Caco-2 (cell line): Measurements from ENCODE around the gene ICAM5. TPM values are rescaled to one million over a fixed set of nuclear protein-coding genes. Genes with fewer than 3 reads are reported as not detected.
"Not testable (repeated sequence)": the region's sequence is repeated elsewhere in the genome, so short reads cannot be mapped to it uniquely, and the experiment has no call there.

Source experiments
- Bru-seq: library from RNA; stranded (reverse); fragments of 400-500 nt; gene quantifications from one replicate; lab custom pipeline; 2021; lab: Mats Ljungman, UMichigan
- BruChase-seq, 2 experiments: library from RNA; stranded (reverse); fragments of 400-500 nt; gene quantifications; one replicate each; lab custom pipeline; 2021; lab: Mats Ljungman, UMichigan
- BruUV-seq: library from RNA; stranded (reverse); fragments of 400-500 nt; replicated peaks from 2 replicates; lab custom pipeline; 2021; lab: Mats Ljungman, UMichigan
- CTCF ChIA-PET: fragments of 300-600 bp; sonication (Branson Sonifier 250); formaldehyde crosslinking; loops from one replicate; lab custom pipeline; 2022; ENCODE audit warnings: antibody characterized with exemption; lab: Charles Lee
- POLR2A ChIA-PET: fragments of 300-600 bp; sonication (Branson Sonifier 250); formaldehyde crosslinking; loops from one replicate; lab custom pipeline; 2022; ENCODE audit warnings: antibody characterized with exemption; lab: Charles Lee
- DNase-seq, 2 experiments: peaks; one replicate each; pipeline versions ENCODE4 v3.0.0 to v3.0.0-alpha.2; 2020 to 2022
- H3K27me3 ChIP-seq: replicated peaks from 2 replicates; pipeline ENCODE4 v1.6.0; 2011; ENCODE audit warnings: low read length; ENCODE audit not compliant: control insufficient read depth, insufficient read depth
- H3K36me3 ChIP-seq: 2 replicates; pipeline ENCODE4 v1.5.1; 2011; ENCODE audit warnings: low read length; ENCODE audit not compliant: control insufficient read depth, insufficient read depth
- H3K4me1 ChIP-seq: fragments of 250-450 bp; sonication (Bioruptor Pico); 2 replicates; pipeline ENCODE4 v1.5.1; 2020; ENCODE audit warnings: mild to moderate bottlenecking
- H3K4me3 ChIP-seq: 2 replicates; pipeline ENCODE4 v1.5.1; 2011; ENCODE audit warnings: low read depth, mild to moderate bottlenecking, control low read depth, low read length
- H3K9me3 ChIP-seq: fragments of 250-450 bp; sonication (Bioruptor Pico); 2 replicates; pipeline ENCODE4 v1.5.1; 2020; ENCODE audit warnings: mild to moderate bottlenecking, moderate library complexity
- H3K27ac Mint-ChIP-seq: one replicate; pipeline ENCODE4 v1.8.0; 2022; ENCODE audit warnings: mixed read lengths; ENCODE audit not compliant: unreplicated experiment
- H3K27me3 Mint-ChIP-seq: one replicate; pipeline ENCODE4 v1.8.0; 2022; ENCODE audit warnings: mixed read lengths; ENCODE audit not compliant: insufficient read depth, unreplicated experiment
- H3K36me3 Mint-ChIP-seq: one replicate; pipeline ENCODE4 v1.8.0; 2022; ENCODE audit warnings: mild to moderate bottlenecking, mixed read lengths; ENCODE audit not compliant: insufficient read depth, unreplicated experiment
- H3K4me1 Mint-ChIP-seq: one replicate; pipeline ENCODE4 v1.8.0; 2022; ENCODE audit warnings: low read depth, mixed read lengths; ENCODE audit not compliant: unreplicated experiment
- H3K4me3 Mint-ChIP-seq: one replicate; pipeline ENCODE4 v1.8.0; 2022; ENCODE audit warnings: mild to moderate bottlenecking, moderate library complexity, mixed read lengths; ENCODE audit not compliant: unreplicated experiment
- H3K9me3 Mint-ChIP-seq: one replicate; pipeline ENCODE4 v1.8.0; 2022; ENCODE audit warnings: mixed read lengths; ENCODE audit not compliant: unreplicated experiment
- intact Hi-C: fragments of 100-400 bp; cut with micrococcal nuclease; formaldehyde crosslinking; loops from one replicate; pipeline ENCODE4 v1.10.0; 2022; ENCODE audit not compliant: unreplicated experiment
- long read RNA-seq: library from polyadenylated mRNA; stranded (forward); transcript quantifications from one replicate; pipeline ENCODE4 v2.0.0, GENCODE V29; 2022
- total RNA-seq: library from RNA; stranded (reverse); gene quantifications from 2 replicates; pipeline ENCODE4 v1.2.3, GENCODE V29; 2022
- TF ChIP-seq, protein P1 (sequence below), 2 experiments: fragments of 200-600 bp in 1 of 2; IDR thresholded peaks; 1 replicate in 1 of 2; 2 replicates in 1 of 2; pipeline versions ENCODE4 v1.5.1 to v1.8.0; 2011 to 2022; ENCODE audit warnings: antibody characterized with exemption in 1 of 2, control low read depth in 1 of 2, inconsistent platforms in 1 of 2, low read depth in 1 of 2, low read length in 1 of 2, mild to moderate bottlenecking in 1 of 2, moderate library complexity in 1 of 2; ENCODE audit not compliant: insufficient read depth in 1 of 2, severe bottlenecking in 1 of 2, unreplicated experiment in 1 of 2

ICAM5 gene
- total RNA-seq (2.5 and 3.2 TPM in 2 replicates), Bru-seq, nascent RNA (percentile 35 among the genes with signal in this experiment), BruChase-seq, experiment 1, labeled RNA remaining after a 2-hour chase (percentile 36 among the genes with signal in this experiment), BruChase-seq, experiment 2, labeled RNA remaining after a 6-hour chase (percentile 29 among the genes with signal in this experiment)
- long read RNA-seq: 0 reads

DNA sequence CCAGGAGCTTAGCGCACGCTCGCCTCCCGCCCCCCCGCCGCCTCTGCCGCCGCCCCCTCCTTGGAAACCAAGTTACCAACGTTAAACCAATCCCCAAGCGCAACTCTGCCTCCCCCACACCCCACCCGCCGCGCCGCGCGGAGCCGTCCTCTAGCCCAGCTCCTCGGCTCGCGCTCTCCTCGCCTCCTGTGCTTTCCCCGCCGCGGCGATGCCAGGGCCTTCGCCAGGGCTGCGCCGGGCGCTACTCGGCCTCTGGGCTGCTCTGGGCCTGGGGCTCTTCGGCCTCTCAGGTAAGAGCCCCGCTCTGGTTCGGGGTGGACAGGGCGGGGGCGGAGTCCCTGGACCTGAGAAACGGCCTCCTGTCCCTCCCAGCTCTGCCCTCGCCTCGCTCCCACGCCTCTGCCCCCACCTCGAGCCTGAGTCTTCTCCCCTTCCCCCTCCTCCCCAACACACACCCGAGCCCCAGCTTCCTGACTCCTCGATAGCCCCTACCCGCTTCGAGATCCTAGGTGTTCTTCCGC is at the start of gene ICAM5:
Gene ICAM5 (plus strand): TSS at position 117 of the 521 bp plus-strand sequence. CDS start 92 bp downstream, at position 209.
- BruUV-seq: no TSS peak
- peak within 1 kb of the TSS; percentile 77 for H3K27ac Mint-ChIP-seq
- no peaks in the 10 kb centered on the region for H3K9me3 Mint-ChIP-seq
- peaks cover 24% of the 10 kb centered on the region for H3K4me1 Mint-ChIP-seq
- intact Hi-C loops: loop anchor here (5.0 kb wide), 1 partner anchor 42 kb away; the partner anchor contains the start of gene RAVER1
- no peaks in the 10 kb centered on the region for H3K9me3 ChIP-seq
- peaks cover 20% of the 10 kb centered on the region for H3K36me3 Mint-ChIP-seq
- no peaks in the 10 kb centered on the region for H3K27me3 ChIP-seq
- peaks cover 1% of the 10 kb centered on the region for H3K36me3 ChIP-seq
- ChIA-PET CTCF (interaction anchor here (1.1 to 2.8 kb wide), 7 partner anchors 20 to 101 kb away, joined by 3 to 34 read pairs (median 9); partner anchors contain the start of genes ICAM1 and TYK2), POLR2A (interaction anchor here (0.6 to 1.8 kb wide), 9 partner anchors 10 to 191 kb away, joined by 3 to 22 read pairs (median 5); partner anchors contain the start of genes ICAM1, RAVER1 and TYK2)
- peaks cover 7% of the 10 kb centered on the region for H3K27me3 Mint-ChIP-seq
- DNase-seq: peak in 1 of 2 experiments; percentile 19
- TF ChIP-seq, protein P1, sequence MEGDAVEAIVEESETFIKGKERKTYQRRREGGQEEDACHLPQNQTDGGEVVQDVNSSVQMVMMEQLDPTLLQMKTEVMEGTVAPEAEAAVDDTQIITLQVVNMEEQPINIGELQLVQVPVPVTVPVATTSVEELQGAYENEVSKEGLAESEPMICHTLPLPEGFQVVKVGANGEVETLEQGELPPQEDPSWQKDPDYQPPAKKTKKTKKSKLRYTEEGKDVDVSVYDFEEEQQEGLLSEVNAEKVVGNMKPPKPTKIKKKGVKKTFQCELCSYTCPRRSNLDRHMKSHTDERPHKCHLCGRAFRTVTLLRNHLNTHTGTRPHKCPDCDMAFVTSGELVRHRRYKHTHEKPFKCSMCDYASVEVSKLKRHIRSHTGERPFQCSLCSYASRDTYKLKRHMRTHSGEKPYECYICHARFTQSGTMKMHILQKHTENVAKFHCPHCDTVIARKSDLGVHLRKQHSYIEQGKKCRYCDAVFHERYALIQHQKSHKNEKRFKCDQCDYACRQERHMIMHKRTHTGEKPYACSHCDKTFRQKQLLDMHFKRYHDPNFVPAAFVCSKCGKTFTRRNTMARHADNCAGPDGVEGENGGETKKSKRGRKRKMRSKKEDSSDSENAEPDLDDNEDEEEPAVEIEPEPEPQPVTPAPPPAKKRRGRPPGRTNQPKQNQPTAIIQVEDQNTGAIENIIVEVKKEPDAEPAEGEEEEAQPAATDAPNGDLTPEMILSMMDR (IDR thresholded peaks at IDR 0.05; ENCODE audit: insufficient read depth in 1 of 2, low read depth in 1 of 2, low read length in 1 of 2, severe bottlenecking in 1 of 2, unreplicated experiment in 1 of 2): no peak
- H3K4me3 Mint-ChIP-seq: peak within 1 kb of the TSS; percentile 87
- H3K4me1 ChIP-seq: peaks cover 33% of the 10 kb centered on the region
- H3K4me3 ChIP-seq: peak within 1 kb of the TSS; percentile 48

DNA sequence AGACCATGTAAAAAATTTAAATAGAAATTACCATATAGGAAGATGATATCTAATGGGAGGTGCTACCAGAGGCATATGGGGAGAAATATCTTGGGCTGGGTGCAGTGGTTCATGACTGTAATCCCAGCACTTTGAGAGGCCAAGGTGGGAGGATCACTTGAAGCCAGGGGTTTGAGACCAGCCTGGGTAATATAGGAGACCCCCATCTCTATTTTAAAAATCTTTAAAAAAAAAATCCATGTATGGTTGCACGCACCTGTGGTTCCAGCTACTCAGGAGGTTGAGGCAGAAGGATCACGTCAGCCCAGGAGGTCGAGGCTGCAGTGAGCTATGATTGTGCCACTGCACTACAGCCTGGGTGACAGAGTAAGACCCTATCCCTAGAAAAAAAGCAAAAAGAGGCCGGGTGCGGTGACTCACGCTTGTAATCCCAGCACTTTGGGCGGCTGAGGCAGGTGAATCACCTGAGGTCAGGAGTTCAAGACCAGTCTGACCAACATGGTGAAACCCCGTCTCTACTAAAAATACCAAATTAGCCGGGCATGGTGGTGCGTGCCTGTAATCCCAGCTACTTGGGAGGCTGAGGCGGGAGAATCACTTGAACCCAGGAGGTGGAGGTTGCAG is 47.8 kb upstream of the ICAM5 start:
- intact Hi-C loops, BruUV-seq, H3K27ac Mint-ChIP-seq: not testable (repeated sequence)

GRCh38 chr19:10243606-10244005 is 46.1 kb upstream of the ICAM5 start:
- Histone ChIP-seq H3K4me1 (peaks cover 6% of the 10 kb centered on the region), H3K36me3 (no peaks in the 10 kb centered on the region), H3K9me3 (no peaks in the 10 kb centered on the region), H3K27me3 (no peaks in the 10 kb centered on the region), H3K4me3 (no peak overlapping the region)
- no TSS peak for BruUV-seq
- intact Hi-C loops: no loop called here
- H3K9me3 Mint-ChIP-seq: no peaks in the 10 kb centered on the region
- peaks cover 6% of the 10 kb centered on the region for H3K4me1 Mint-ChIP-seq
- POLR2A ChIA-PET: no interaction called here
- TF ChIP-seq, protein P1 (IDR thresholded peaks at IDR 0.05; ENCODE audit: insufficient read depth in 1 of 2, low read depth in 1 of 2, low read length in 1 of 2, severe bottlenecking in 1 of 2, unreplicated experiment in 1 of 2): no peak
- no peak overlapping the region for H3K27ac Mint-ChIP-seq
- peaks cover 5% of the 10 kb centered on the region for H3K36me3 Mint-ChIP-seq
- no peak for DNase-seq
- H3K4me3 Mint-ChIP-seq: no peak overlapping the region
- no peaks in the 10 kb centered on the region for H3K27me3 Mint-ChIP-seq
- CTCF ChIA-PET: no interaction called here

More for the DNA sequence above, 47.8 kb upstream of the ICAM5 start:
- H3K36me3 ChIP-seq, H3K4me3 Mint-ChIP-seq, H3K27me3 Mint-ChIP-seq, H3K4me3 ChIP-seq, CTCF ChIA-PET, H3K9me3 Mint-ChIP-seq, DNase-seq, H3K9me3 ChIP-seq, H3K4me1 Mint-ChIP-seq, H3K36me3 Mint-ChIP-seq, H3K27me3 ChIP-seq: not testable (repeated sequence)
- POLR2A ChIA-PET: interaction anchor here (0.6 kb wide), 1 partner anchor 8 kb away, joined by 5 read pairs; no protein-coding TSS in a partner anchor
- H3K4me1 ChIP-seq: peaks cover 15% of the 10 kb centered on the region
